NCI-H526 treated with DMSO at 0.1 percent for 48 hours (cell line): ENCODE data around the gene FFAR4.

Experiments used
- DNase-seq: peaks from one replicate; lab custom pipeline; 2025; lab: John Stamatoyannopoulos, UW

The FFAR4 gene

DNA sequence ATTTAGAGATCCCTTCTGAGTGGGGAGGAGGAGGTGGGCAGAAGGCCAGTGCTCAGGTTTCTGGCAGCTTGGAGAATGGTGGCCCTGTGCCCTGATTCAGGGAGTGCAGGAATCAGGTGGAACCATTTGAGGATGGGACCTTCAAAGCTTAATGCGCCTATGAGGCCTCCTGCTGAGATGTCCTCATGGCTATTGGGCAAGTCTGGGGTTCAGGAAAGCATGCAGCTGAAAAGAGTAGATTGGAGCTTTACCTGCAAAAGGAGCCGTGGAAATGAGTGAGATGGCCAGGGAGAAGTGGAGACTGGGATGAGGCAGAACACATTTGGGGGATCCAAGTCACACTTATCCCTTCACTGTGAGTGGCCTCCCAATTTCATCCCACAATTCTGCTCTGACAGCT is 6.1 kb downstream of the FFAR4 start:
- DNase-seq, result no peak

DNA sequence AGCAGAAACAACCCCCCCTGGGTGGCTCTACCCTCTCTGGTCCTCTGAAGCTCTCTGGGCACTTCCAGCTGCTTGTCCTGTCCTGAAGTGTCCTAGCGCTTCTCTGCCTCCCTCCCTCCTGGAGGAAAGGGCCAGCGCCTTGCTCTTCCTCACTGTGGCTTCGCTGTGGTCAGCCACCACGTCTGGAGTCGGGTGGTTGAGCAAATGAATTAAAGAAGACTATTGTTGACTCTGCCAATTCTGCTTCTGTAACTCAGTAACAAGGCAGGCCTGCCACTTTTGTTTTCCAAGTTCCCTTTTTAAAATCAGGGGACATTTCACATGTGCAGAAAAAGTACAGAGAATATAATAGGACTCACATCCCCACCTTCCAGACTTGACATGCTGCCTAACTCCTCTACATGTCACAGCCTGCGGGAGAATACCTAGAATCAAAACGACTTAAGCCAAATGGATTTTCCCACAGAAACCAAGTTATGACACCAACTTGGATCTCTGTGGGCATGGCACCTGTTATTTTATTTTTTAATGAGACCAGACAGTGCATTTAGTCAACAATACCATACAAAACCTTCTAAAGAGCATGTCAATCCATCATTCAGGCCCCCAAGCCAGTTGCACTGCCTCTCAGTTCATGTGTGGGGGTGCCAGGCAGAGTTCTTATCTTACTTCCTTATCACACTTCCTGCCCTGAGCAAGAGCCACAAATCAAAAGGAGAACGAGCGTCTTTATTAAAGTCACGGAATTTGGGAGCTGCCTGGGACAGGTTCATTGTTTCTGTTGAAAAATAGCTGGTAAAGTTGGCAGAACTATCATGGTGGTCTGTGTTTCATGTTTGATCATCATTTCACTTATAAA is 6.8 kb downstream of the FFAR4 start:
- DNase-seq, result no peak

DNA sequence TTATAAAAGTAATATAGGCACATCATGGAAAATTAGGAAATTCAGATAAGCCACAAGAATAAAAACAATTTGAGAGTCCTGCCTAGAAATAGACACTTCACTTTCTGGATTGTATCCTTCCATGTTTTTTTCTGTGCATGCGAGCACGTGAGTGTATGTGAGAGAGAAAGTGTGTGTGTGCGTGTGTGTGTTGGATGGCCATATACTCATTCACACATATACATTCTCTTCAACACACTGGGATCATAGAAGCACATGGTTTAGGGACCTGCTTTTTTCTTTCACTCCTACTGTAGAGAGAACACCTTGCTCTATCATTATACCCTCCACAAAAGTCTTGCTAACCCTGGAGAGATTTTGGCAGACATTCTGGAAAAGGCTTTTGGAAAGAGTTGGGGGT is 7.5 kb downstream of the FFAR4 start:
- no peak for DNase-seq

DNA sequence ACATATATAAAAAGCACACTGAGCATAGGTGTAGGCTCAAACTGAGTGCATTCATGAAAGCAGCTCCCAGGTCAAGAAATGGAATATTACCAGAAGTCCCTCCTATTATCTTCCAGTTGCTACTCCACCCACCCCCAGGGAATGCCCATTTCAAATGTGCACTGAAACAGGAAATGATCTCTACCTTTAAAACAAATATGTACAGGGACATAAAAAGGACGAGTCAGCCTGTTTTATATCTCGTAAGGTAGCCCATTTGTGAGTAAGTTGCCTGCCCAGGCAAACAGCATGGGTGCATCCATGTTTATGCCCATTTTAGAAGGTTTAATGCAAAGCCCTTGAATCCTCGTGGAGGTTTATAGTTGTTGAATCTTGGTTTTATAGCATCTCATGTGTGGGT is 10.4 kb downstream of the FFAR4 start:
- DNase-seq, result no peak

GRCh38 chr10:93577565-93577964 is 11.1 kb downstream of the FFAR4 start:
- DNase-seq, result no peak

DNA sequence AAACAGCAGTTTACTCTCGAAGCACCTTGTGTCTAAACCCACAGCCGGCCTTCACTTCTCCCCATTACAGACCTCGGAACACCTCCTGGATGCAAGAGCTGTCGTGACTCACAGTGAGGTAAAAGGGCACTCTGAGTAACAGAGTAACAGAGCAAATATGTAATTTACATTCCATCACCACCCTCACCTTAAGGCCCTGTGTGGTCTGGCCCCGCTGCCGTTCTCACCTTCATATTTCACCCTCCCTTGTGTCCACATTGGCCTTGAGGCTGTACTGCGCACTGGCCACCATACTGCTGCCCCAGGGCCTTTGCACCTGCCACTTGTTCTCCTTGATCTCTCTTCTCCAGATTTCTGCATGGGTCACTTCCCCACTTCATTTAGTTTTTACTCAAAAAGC is 12.6 kb downstream of the FFAR4 start:
- no peak for DNase-seq

DNA sequence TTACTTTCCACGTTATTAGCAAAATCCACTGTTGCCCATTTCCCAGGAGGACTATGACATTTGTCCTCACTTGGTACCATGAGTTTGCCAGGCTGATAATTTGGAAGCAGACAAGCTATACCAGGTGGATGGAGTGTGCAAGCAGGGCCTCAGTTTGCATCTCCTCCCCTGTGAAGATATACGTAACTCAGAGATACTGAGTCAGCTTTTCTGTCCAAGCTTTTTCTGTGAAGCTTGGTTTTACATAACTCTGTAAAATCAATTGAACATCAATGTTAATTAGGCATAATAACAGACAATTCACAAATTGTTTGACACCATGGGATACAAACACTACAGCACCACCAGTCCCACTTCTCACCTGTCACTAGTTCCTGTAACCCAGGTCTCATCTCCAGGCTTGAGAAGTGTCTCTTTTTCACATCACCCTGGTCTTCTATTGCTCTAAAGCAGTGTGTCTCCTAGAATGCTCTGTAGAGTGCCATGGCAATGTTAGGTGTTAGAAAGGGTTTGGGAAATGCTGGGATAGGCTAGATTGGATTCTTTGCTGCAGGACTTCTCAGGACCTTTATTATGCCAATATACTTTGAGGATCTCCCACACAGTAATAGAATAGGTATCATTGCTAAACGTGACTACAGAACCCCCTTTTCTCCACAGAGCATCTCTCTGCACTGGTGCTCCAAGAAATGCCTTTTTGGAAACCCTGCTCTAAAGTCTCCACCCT is 13.7 kb downstream of the FFAR4 start:
- DNase-seq, result no peak

DNA sequence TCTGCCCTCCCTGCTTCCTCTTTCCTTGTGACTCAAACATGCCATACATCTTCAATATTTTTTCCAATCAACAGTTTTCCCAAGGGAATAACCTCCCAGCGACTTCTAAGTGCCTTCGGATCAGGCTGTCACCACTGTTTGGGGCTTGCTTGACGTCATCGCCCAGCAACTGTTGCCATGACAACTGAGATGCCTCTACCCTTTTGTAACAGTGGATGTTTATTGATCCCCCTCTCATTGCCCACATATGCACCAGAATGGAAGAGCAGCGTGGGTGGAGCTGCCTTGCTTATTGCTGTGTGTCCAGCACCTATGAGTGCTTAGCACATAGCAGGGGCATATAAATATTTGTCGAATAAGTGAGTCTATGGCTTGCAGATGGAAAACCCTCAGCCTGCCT is 14.4 kb downstream of the FFAR4 start:
- DNase-seq, result no peak

- DNase-seq, result no peak
These were observed 18.0 kb downstream of the FFAR4 start for GRCh38 chr10:93584445-93584844.

DNA sequence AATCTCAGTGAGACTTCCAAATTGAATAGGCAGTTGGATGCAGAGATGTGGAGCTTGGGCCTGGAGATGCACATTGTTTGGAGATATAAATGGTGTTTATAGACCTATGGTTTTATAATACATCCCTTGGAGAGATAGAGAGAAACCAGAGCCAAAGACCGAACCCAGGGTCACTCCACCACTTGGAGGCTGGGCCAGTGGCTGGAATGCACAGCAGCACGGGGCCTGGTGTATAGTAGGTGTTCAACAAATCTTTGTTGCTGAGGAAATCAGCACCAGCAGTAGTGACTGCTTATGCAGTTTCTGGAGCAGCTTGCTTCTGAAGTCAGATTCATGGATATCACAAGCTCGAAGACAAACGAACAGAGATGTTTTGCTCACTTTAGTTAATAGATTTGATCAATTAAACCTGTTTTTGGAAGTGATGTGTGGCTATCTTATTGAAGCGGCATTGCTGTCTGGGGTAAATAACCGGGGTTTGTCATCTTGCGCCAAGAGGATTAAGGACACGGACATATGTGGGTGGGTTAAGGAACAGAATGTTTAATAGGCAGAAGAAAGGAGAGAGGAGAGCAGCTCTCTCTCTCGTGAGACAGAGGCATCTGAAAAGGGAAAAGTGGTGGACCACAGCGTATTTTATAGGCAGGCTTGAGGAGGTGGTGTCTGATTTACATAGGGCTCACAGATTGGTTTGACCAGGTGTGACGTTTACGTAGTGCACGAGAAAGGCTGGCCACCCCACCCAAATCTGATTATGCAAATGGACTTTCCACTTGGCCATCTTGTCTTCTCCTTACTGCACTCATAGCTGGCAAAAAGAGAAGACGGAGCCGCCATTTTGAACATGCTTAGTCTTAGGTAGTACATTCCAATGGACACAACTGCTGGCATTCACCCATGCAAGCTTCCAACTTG is 23.4 kb downstream of the FFAR4 start:
- no peak for DNase-seq

DNA sequence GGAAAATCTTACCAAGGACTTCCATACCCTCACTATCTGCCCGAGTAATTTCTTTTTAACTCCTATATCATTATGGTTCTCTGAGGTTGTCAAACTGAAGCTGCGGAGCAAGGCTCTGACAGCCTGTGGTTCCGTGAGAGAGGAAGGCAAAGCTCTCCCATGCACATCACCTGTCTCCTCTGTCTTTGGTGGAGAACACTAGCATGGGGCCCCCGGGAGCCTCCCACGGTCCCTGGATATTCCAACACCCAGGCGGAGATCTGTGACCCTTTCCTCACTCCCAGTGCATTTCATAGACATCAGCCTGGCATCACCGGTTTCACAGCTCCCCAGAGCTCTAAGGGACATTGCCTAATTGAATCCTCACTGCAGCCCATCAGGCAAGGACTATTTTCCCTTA is 24.2 kb downstream of the FFAR4 start:
- no peak for DNase-seq

DNA sequence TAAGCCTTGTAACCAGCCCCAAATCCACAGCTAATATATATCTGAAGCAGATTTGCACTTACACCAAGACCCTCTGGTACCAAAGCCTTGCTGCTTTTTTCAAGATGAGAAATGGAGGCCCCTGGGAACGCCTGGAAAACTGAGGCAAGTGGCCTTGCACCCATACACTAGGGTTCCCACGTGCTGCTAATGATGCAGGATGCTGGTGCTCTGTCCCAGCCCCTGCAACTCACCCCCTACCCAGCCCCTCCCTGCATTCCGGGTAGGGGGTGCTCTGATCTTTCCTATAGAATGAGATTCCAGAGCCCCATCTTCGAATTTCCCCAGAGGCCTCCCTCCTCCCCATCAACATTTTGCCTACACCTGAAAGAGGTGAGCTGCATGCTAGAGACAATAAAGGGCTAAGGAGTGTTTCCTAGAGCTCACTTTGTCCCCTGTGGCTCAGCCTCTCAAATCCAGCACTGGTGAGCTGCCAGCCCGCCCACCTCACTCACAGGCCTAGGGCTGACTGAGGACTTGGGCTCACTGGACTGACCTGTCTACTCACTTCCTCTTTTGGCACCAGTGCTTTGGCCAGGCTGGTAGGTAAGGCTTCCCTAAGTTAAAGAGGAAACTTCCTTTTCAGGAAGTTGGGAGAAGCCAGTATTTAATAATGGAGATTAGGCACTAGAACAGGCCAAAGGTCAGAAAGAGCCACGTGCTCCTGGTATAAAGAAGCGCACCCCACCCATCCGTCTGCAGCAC is 24.8 kb downstream of the FFAR4 start:
- DNase-seq, result no peak

DNA sequence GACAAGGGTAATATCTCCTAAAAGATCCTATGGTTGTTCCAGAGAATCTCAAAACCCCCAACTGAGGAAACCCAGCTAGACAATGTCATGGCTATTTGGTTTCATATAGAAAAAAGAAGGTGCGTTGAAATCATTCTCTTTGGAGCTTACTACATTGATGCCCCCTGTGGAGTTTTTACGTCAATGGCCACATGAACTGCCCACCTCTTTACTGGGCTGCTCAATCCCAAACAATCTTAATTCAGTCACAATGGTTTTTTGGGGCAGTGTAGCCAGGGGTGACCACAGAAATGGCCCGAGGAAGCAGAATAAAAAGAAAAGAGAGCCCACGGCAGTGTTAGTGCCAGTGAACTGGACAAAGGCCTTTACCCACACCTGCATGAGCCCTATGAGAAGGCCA is 26.8 kb downstream of the FFAR4 start:
- DNase-seq, result no peak

DNA sequence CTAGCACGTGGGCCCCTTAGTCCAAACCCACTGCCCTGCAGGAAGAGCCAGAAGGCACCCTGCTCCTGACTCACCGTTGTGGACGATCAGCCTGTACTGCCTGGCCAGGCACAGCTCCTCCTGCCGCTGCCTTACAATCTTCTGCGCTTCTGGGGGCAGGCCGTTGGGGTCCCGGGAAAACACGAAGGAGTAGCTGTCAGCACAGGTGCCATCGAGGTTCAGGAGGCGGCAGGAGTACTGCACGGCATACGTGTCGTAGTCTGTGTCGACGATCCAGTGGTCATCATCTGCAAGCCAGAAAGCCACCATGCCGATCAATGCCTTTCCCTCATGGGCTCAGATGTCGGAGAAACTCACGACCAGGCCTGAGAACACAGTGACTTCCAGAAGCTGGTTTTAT is 27.3 kb downstream of the FFAR4 start:
- no peak for DNase-seq

- DNase-seq, result no peak
These were observed 28.1 kb downstream of the FFAR4 start for GRCh38 chr10:93594518-93594917.

DNA sequence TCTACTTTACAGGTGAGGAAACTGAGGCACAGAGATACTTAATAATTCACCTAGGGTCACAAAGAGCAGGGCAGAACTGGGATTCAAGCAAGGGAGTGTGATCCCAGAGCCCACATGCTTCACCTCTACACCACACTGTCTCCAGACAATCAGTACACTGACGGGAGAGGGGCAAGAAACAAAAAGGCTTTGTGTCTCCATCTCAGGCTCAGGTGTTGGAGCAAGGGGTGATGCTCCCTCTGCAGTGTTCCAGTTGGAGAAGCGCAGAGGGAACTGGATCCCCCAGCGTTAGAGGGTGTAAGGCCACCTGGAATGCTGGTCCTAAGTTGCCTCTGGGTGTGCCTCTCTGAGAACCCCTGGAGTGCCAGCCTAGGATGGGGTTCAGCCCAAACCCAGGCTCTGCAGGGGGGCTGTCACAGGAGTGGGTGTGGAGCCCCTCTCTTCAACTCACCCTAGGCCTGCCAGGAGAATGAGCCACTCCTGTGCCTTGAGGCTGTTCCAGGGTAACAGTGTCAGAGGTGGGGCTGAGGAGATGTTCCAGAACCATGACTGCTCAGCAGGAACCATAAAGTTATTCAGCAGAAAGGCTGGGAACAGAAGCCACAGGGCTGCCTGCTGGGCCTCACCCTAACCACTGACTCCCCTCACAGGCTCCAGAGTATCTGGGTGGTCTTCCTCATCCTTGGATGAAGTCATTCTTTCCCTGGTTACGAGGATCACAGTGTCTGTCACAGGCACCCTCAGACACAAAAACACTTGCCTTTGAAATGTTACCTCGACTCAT is 29.1 kb downstream of the FFAR4 start:
- DNase-seq, result no peak

GRCh38 chr10:93596539-93596938 is 30.1 kb downstream of the FFAR4 start:
- DNase-seq, result no peak

DNA sequence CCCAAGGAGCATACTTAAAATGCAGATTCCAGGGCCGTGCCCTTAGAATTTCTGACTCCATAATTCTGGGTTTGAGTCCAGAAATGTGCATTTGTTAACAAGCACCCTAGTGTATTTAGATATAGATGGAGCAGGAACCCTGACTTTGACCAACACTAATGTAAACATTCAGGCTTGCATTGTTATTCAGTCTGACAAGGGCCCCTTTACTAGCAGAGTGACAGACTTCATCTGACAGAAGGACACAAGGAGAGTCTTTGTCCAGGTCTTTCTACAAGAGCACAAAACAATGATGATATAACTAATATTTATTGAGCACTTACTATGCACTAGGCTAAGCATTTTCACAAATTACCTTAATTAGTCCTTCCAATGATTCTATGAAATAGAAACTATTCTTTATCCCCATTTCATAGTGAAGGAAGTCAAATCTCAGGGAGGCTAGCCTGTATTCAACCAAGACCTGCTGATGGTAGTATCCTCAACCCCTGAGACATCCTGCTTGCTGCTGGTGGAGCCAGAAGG is 30.7 kb downstream of the FFAR4 start:
- no peak for DNase-seq

- DNase-seq, result no peak
These were observed 31.7 kb downstream of the FFAR4 start for GRCh38 chr10:93598157-93598556.

GRCh38 chr10:93599335-93599734 is 32.9 kb downstream of the FFAR4 start:
- no peak for DNase-seq

- DNase-seq, result no peak
These were observed 33.3 kb downstream of the FFAR4 start for GRCh38 chr10:93599778-93600177.
